ENCODE results near the gene KCTD5.

KCTD5 gene

DNA sequence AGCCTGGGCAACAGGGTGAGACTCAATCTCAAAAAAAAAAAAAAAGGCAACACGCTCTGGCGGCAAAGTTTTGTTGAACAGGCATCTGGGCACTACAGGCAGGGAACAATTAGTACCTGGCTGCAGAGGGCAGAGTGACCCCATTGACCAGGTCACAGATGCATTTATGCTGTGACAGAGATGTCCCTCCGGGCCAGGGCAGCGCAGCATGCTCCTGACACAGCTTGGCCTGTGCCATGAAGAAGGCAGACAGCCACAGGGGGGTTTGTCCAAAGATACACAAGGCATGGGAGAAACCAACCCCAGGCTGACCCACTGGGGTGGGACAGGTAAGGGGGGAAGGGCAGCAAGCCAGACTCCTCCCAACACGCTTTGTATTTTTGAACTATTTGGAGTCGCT, 62.4 kb downstream of the KCTD5 start:
- Mint-ChIP-seq H3K27ac (no peak overlapping the region), H3K4me1 (peaks cover 39% of the 10 kb centered on the region), H3K9me3 (no peaks in the 10 kb centered on the region), H3K36me3 (ENCODE audit: low read depth) (peaks cover 8% of the 10 kb centered on the region), H3K27me3 (ENCODE audit: low read depth, poor library complexity) (peaks cover 6% of the 10 kb centered on the region), H3K4me3 (no peak overlapping the region)
- no peak for DNase-seq
- TF ChIP-seq, protein P1, sequence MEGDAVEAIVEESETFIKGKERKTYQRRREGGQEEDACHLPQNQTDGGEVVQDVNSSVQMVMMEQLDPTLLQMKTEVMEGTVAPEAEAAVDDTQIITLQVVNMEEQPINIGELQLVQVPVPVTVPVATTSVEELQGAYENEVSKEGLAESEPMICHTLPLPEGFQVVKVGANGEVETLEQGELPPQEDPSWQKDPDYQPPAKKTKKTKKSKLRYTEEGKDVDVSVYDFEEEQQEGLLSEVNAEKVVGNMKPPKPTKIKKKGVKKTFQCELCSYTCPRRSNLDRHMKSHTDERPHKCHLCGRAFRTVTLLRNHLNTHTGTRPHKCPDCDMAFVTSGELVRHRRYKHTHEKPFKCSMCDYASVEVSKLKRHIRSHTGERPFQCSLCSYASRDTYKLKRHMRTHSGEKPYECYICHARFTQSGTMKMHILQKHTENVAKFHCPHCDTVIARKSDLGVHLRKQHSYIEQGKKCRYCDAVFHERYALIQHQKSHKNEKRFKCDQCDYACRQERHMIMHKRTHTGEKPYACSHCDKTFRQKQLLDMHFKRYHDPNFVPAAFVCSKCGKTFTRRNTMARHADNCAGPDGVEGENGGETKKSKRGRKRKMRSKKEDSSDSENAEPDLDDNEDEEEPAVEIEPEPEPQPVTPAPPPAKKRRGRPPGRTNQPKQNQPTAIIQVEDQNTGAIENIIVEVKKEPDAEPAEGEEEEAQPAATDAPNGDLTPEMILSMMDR (IDR thresholded peaks at IDR 0.05): no peak

DNA sequence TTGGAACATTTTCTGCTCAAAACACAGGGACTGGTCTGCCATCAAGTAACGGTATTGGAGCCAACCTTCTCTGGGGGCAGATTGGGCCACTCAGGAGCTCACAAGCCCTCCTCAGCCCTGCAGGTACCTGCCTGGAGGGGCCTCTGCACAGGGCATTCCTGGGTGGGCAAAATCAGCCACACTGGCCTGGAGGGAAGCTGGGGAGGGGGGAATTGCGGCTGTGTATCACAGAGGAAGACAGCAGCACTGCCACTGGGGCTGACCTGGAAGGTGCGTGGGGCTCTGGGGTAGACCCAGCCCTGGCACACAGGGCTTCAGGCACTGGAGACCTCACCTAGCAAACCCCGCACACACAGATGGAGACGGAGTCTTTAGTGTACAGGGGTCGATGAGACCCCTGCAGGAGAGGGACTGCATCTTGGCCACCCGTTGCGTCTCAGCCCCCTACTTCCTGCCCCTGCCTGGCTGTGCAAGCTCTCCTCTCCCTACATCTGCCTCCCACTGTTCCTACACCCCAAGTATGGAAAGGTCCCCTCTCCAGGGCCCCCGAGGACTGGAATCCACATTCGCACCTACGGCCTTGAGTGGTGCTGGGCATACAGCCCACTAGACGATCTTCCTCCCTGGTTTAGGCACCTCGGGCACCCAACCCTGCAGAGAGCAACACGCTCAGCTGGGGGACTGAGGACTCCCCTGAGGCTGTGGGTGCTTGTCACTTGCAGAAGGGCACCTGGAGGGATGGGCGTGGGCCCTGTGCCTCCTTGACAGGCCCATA, 63.0 kb downstream of the KCTD5 start:
- TF ChIP-seq, protein P1 (IDR thresholded peaks at IDR 0.05): no peak
- H3K4me1 Mint-ChIP-seq: peaks cover 39% of the 10 kb centered on the region
- peaks cover 14% of the 10 kb centered on the region for H3K36me3 Mint-ChIP-seq (ENCODE audit: low read depth)
- no peak overlapping the region for H3K4me3 Mint-ChIP-seq
- no peak for DNase-seq
- H3K9me3 Mint-ChIP-seq: no peaks in the 10 kb centered on the region
- peak overlapping the region; percentile 59 for H3K27ac Mint-ChIP-seq
- peaks cover 6% of the 10 kb centered on the region for H3K27me3 Mint-ChIP-seq (ENCODE audit: low read depth, poor library complexity)

DNA sequence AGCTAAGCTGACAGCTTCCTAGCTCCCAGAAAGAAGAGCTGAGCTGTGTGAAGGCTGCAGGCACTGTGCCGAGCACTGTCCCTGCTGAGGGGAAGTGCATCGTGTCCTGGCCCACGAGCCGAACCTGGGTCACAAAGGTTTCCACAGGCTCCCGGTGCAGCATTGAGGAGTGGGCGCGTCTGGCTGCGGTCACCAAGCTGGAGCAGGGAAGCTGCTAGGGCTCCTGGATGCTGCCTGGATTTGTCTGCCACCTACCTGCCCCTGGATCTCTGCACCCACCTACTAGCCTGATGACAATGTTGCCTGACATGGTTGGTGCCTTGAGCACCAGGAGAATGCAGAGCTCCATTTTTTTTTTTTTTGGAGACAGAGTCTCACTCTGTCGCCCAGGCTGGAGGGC, 63.6 kb downstream of the KCTD5 start:
- no peak overlapping the region for H3K4me3 Mint-ChIP-seq
- peaks cover 14% of the 10 kb centered on the region for H3K36me3 Mint-ChIP-seq (ENCODE audit: low read depth)
- H3K27ac Mint-ChIP-seq: no peak overlapping the region
- H3K9me3 Mint-ChIP-seq: no peaks in the 10 kb centered on the region
- peaks cover 6% of the 10 kb centered on the region for H3K27me3 Mint-ChIP-seq (ENCODE audit: low read depth, poor library complexity)
- TF ChIP-seq, protein P1 (IDR thresholded peaks at IDR 0.05): no peak
- peaks cover 39% of the 10 kb centered on the region for H3K4me1 Mint-ChIP-seq
- no peak for DNase-seq

DNA sequence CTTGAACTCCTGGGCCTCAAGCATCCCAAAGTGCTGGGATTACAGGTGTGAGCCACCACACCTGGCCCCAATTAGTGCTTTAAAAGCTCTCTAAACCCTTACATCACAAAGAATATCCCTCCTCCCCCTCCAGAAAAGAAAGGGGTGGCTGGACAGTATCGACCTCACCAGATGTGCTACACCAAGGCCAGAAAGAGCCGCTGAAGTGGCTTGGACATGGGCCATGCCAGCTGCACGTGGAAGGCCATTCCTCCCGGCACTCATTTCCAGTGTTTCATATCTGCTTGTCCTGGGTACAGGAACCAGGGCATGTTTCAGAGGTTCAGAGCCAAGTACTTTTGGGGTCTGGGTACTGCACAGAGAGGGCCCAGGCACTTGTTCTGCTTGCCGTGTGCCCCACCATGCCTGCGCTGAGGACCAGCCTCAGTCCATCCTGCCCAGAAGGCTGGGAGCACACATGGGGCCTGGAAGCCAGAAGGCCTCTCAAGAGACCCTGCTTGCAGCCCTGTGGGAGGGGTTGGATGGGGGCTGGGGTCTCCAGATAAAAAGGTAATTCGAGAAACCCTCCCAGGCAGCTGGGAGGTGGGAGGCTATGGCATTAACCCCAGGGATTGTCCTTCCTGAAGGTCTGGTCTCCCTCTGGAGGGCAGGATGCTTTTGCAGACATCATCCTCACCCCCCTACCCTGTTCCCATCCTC, 66.6 kb downstream of the KCTD5 start:
- Mint-ChIP-seq H3K9me3 (no peaks in the 10 kb centered on the region), H3K4me3 (no peak overlapping the region), H3K36me3 (ENCODE audit: low read depth) (peaks cover 14% of the 10 kb centered on the region), H3K27me3 (ENCODE audit: low read depth, poor library complexity) (peaks cover 3% of the 10 kb centered on the region), H3K27ac (peak overlapping the region; percentile 48), H3K4me1 (peaks cover 44% of the 10 kb centered on the region)
- TF ChIP-seq, protein P1 (IDR thresholded peaks at IDR 0.05): no peak
- no peak for DNase-seq

DNA sequence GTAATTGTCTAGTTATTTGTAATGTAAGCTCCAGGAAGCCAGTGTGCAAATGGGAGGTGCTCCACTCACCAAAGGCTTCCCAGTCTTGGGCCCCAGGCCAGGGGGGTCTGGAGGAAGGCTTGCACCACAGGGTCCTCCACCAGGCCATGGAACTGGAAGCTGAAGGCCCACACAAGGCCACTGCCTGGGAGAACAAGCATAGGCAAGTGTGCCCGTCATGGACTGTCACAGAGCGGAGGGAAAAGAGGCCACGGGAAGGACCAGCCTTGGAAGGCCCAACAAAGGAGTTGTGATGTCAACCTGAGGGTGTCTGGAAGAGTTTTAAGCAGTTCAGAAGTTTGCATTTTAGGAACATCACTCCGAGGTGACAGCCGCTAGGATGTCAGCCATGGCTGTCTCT, 67.2 kb downstream of the KCTD5 start:
- H3K4me3 Mint-ChIP-seq: peak overlapping the region; percentile 39
- H3K4me1 Mint-ChIP-seq: peaks cover 47% of the 10 kb centered on the region
- H3K27me3 Mint-ChIP-seq (ENCODE audit: low read depth, poor library complexity): peaks cover 3% of the 10 kb centered on the region
- H3K9me3 Mint-ChIP-seq: no peaks in the 10 kb centered on the region
- H3K27ac Mint-ChIP-seq: no peak overlapping the region
- TF ChIP-seq, protein P1 (IDR thresholded peaks at IDR 0.05): no peak
- H3K36me3 Mint-ChIP-seq (ENCODE audit: low read depth): peaks cover 16% of the 10 kb centered on the region
- no peak for DNase-seq

Measured in nephron progenitor cell (in vitro differentiated cells).